Urinary bladder (tissue), 4 donors: ENCODE data around the gene MAB21L4. TPM values are rescaled to one million over a fixed set of nuclear protein-coding genes. Genes with fewer than 3 reads are reported as not detected.

ENCODE experiments used
- DNase-seq: peaks from one replicate; pipeline ENCODE4 v3.0.0-alpha.2; 2015; ENCODE audit errors: extremely low spot score
- H3K27ac ChIP-seq: one replicate; pipeline ENCODE4 v1.5.1; 2013; ENCODE audit warnings: low read depth, mild to moderate bottlenecking, moderate library complexity
- H3K36me3 ChIP-seq: one replicate; pipeline ENCODE4 v1.6.1; 2013; ENCODE audit warnings: mild to moderate bottlenecking, moderate library complexity; ENCODE audit not compliant: insufficient read depth
- H3K4me1 ChIP-seq: one replicate; pipeline ENCODE4 v1.6.1; 2013; ENCODE audit warnings: mild to moderate bottlenecking, moderate library complexity; ENCODE audit not compliant: insufficient read depth
- H3K4me3 ChIP-seq: one replicate; pipeline ENCODE4 v1.5.1; 2013; ENCODE audit warnings: low read depth, low read length
- WGBS: extraction: QIAGEN DNeasy Blood & Tissue Kit; methylation state at CpG from one replicate; pipeline ENCODE4 v1.1.7; 2013; 5-methylcytosine and 5-hydroxymethylcytosine counted together
- polyA plus RNA-seq: library from polyadenylated mRNA; stranded (reverse); fragments of 200-250 nt; gene quantifications from one replicate; pipeline ENCODE4 v1.2.3, GENCODE V29; 2013
- total RNA-seq: library from RNA; depleted of rRNA; stranded (reverse); fragments of >200 nt; gene quantifications from one replicate; pipeline ENCODE4 v1.2.3, GENCODE V29; 2014
- donor health status: healthy with polysubstance abuse.
- donor health status: healthy.

Gene MAB21L4
- total and polyA plus RNA-seq, 2 donors: 0.42 to 1.2 TPM

GRCh38 chr2:240929364-240930095, 33.6 kb upstream of the MAB21L4 start:
- no peak for DNase-seq
- Histone ChIP-seq H3K4me1 (no peaks in the 10 kb centered on the region), H3K27ac (no peak overlapping the region), H3K4me3 (no peak overlapping the region), H3K36me3 (no peaks in the 10 kb centered on the region)
- WGBS: 81% methylated on average over 10 of the region's 10 CpGs

DNA sequence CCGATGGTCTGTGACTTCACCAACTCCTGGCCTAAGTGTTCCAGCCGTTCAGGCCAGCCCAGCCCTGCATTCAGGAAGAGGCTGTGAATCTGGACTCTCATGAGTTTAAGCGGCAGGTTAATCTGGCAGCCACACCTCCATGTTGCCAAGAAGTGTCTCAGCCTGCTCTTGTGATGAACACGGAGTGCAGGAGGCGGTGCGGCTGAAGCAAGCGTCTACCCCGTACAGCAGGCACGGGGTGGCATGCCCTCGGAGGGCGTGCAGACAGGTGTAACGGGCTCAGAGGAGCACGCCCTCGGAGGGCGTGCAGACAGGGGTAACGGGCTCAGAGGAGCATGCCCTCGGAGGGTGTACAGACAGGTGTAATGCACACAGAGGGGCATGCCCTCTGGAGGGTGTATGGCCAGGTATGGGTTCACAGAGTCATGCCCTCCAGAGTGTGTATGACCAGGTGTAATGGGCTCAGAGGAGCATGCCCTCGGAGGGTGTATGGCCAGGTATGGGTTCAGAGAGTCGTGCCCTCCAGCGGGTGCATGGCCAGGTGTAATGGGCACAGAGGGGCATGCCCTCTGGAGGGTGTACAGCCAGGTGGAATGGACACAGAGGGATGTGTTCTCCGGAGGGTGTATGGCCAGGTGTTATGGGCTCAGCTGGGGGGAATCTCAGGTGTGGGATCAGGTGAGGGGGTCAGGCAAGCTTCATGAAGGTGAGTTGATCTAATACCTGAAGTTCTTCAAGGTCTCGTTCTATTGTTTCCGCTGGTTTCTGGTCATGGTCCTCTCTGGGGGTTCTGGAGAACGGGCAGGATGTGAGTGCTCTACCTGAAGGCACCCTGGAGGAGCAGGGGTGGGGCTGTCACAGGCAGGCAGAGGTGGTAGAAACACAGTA, 32.8 kb upstream of the MAB21L4 start:
- Histone ChIP-seq H3K4me3 (no peak overlapping the region), H3K27ac (no peak overlapping the region), H3K4me1 (no peaks in the 10 kb centered on the region), H3K36me3 (no peaks in the 10 kb centered on the region)
- WGBS: 94% methylated on average over 24 of the region's 24 CpGs
- DNase-seq: no peak

GRCh38 chr2:240927390-240927781, 31.4 kb upstream of the MAB21L4 start:
- Histone ChIP-seq H3K27ac (no peak overlapping the region), H3K4me1 (no peaks in the 10 kb centered on the region), H3K4me3 (peak overlapping the region; percentile 4), H3K36me3 (no peaks in the 10 kb centered on the region)
- 83% methylated on average over 7 of the region's 7 CpGs for WGBS
- no peak for DNase-seq

DNA sequence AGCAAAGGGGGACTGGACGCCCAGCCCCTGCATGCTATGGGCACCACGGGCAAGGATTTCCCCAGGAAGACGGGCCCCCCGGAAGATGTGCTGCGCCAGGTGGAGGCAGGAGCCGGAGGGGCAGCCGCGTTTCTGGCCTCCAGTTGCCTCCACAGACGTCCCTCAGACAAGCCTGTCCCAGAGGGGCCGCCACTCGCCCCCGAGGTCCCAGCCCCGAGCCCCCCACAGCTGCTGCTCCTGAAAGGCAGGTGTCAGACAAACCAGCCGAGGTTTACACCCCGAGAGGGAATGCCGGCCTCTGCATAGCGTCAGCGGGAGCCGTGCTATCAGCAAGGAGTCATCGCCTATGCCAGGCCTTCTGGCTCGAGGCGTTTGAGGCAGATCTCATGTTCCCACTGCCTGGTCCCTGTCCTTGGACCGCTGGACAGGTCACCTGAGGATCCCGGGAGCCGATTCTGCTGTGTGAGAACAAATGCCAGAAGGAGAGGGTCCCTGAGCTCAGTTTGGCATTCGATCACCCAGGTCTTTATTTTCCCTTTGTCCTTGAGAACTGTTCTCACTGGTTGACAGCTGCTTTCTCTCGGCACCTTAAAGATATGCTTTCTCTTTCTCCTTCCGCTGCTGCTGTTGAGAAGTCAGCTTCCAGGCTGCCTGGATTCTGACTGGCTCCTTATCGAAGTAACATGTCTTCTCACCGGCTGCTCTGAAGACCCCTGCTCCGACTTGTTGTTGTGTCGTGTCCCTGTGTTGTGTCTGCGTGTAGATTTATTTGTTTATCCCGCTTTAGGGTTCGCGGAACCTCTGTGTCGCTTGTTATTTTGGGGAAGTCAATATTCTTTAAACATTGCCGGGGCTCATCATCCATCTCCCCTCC, 30.8 kb upstream of the MAB21L4 start:
- no peak for DNase-seq
- no peaks in the 10 kb centered on the region for H3K36me3 ChIP-seq
- no peaks in the 10 kb centered on the region for H3K4me1 ChIP-seq
- H3K4me3 ChIP-seq: peak overlapping the region; percentile 4
- peak overlapping the region; percentile 3 for H3K27ac ChIP-seq
- WGBS: 48% methylated on average over 38 of the region's 38 CpGs

GRCh38 chr2:240925568-240926515, 29.9 kb upstream of the MAB21L4 start:
- no peaks in the 10 kb centered on the region for H3K4me1 ChIP-seq
- no peak overlapping the region for H3K27ac ChIP-seq
- no peak overlapping the region for H3K4me3 ChIP-seq
- no peak for DNase-seq
- 90% methylated on average over 29 of the region's 29 CpGs for WGBS
- no peaks in the 10 kb centered on the region for H3K36me3 ChIP-seq

DNA sequence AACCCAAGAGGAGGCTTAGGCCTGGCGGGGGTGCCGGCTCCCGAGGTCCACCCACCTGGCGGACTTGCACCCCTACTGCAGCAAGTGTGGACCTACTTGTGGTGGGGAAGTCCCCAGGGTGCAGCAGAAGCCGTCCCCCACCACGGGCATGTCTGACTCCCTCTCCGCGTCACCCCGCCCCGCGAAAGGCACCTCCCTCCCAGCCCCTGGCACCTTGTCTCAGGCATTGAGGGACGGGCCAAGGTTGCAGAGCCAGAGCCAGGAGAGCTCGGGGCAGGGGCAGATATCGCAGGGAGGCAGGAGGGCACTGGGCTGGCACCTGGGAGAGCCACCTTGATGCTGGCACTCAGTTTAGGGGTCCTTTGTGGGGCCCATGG, 29.2 kb upstream of the MAB21L4 start:
- H3K27ac ChIP-seq: no peak overlapping the region
- H3K4me3 ChIP-seq: no peak overlapping the region
- DNase-seq: no peak
- no peaks in the 10 kb centered on the region for H3K36me3 ChIP-seq
- no peaks in the 10 kb centered on the region for H3K4me1 ChIP-seq
- 90% methylated on average over 14 of the region's 14 CpGs for WGBS

DNA sequence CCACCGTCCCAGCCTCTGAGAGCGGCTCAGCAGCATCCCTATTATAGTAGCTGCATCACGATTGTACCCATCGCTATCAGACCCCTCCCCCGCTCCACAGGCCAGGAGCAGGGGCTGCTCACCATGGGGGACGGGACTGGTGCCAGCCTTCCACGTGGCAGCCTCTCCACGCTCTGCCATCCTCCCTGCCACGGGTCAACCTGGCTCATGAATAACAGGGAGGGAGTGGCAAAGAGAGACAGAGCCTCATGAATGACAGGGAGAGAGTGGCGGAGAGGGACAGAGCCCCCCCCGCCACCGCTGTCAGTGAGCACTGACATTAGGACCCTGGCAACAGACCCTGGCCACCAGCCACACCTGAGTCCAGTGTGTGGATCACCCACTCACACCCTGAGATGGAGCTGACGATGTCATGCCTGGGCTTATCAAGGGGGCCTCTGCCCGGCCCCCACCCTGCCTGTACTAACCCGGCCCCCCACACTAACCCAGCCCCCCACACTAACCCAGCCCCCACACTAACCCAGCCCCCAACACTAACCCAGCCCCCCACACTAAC, 27.1 kb upstream of the MAB21L4 start:
- no peak overlapping the region for H3K27ac ChIP-seq
- H3K36me3 ChIP-seq: no peaks in the 10 kb centered on the region
- WGBS: 61% methylated on average over 15 of the region's 15 CpGs
- no peak overlapping the region for H3K4me3 ChIP-seq
- H3K4me1 ChIP-seq: no peaks in the 10 kb centered on the region
- no peak for DNase-seq

- WGBS: 87% methylated on average over 18 of the region's 18 CpGs
Measured at GRCh38 chr2:240922245-240922981, 26.5 kb upstream of the MAB21L4 start.

DNA sequence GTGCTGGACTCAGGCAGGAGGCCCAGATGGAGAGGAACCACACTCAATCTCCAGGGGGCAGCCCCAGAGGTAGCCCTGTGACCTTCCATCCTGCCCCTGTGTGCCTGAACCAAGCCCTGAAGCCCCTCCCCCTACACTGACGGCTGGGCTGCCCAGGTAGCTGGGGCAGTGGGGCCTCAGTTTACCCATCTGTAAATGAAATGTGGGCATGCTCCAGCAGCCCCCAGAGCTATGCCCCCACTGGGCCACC, 26.0 kb upstream of the MAB21L4 start:
- Histone ChIP-seq H3K4me1 (no peaks in the 10 kb centered on the region), H3K36me3 (no peaks in the 10 kb centered on the region), H3K27ac (no peak overlapping the region), H3K4me3 (no peak overlapping the region)
- 81% methylated on average over 1 of the region's 1 CpG for WGBS
- DNase-seq: no peak

More at GRCh38 chr2:240922245-240922981, 26.5 kb upstream of the MAB21L4 start:
- H3K4me3 ChIP-seq: no peak overlapping the region
- DNase-seq: no peak
- no peaks in the 10 kb centered on the region for H3K4me1 ChIP-seq
- no peaks in the 10 kb centered on the region for H3K36me3 ChIP-seq
- no peak overlapping the region for H3K27ac ChIP-seq

DNA sequence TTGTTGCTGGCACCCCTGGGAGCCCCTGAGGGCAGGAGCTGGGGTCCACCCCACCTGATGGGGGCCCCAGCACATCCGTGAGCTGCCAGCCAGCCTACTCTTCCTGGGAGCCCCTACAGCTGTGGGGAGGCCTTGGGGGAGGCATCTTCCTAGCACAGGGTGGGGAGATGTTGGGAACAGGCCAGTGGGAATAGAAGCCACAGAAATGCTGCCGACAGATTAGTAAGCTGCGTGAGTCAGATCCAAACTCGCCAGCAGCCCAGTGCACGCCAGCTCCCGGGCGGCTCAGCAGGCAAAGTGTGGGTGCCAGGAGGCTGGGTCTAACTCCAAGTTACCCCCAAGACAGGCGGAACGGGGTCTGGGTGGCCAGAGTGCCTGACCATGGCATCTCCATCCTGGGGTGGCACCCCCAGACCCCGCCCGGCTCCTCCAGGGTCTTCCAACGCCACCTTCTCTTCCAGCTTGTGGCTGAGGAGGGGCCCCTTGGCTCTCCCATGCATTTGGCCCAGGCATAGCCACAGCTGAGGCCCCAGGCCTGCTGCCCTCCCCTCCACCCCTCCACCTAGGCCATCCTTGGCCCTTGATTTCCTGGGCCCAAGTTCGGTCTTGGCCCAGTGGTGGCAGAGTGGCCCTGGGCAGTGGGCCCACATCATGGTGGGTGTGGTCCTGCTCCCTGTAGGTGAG, 25.5 kb upstream of the MAB21L4 start:
- 72% methylated on average over 13 of the region's 13 CpGs for WGBS
- Histone ChIP-seq H3K4me3 (no peak overlapping the region), H3K4me1 (no peaks in the 10 kb centered on the region), H3K27ac (no peak overlapping the region), H3K36me3 (no peaks in the 10 kb centered on the region)
- no peak for DNase-seq

DNA sequence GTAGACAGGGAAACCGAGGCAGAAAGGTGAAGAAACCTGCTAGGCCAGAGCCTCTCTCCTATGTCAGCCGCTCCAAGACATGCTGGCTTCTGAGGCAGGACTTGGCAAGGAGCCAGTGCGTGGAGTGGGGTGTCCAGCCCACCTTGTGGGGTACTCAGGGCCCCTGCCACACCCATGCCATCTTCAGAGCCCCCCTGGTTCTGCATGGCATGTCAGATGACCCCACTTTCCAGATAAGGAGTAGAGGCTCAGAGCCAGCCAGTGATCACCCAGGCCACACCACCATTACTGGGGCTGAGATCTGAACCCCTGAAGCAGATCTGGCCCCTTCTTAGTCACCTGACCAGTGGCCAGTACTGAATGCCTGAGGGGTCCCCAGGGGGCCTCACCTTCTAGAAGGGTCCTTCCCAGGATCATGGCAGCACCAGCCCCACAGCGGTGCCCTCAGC, 24.9 kb upstream of the MAB21L4 start:
- 80% methylated on average over 4 of the region's 4 CpGs for WGBS
- Histone ChIP-seq H3K4me1 (peaks cover 2% of the 10 kb centered on the region), H3K4me3 (no peak overlapping the region), H3K36me3 (no peaks in the 10 kb centered on the region), H3K27ac (no peak overlapping the region)
- no peak for DNase-seq
